ENCODE measurements around the gene PSTPIP2.

DNA sequence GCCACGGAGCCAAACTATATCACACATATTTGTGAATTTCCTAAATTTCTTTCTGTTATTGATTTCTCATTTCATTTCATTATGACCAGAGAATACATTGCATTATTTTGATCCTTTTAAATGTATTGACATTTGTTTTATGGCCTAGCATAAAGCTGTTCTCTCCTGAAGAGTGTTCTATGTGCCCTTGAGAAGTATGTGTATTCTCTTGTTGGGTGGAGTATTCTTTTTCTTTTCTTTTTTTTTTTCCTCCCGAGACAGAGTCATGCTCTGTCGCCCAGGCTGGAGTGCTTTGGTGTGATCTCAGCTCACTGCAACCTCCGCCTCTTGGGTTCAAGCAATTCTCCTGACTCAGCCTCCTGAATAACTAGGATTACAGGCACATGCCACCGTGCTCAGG, 37.3 kb upstream of the PSTPIP2 start:
- TF ChIP-seq TARDBP (CRISPR knock-in tag; IDR thresholded peaks at IDR 0.05), result no peak
- no peak for TF ChIP-seq ASH2L (IDR thresholded peaks at IDR 0.05; ENCODE audit: insufficient read length, low read depth, low read length)
- no peak for TF ChIP-seq AGO2 (optimal IDR thresholded peaks at IDR 0.05; ENCODE audit: low read depth, low read length)
- no peak for TF ChIP-seq CTCF (CRISPR knock-in tag; IDR thresholded peaks at IDR 0.05)

Data from HepG2 (cell line).